Measurements from ENCODE around the gene PDGFA.

Gene PDGFA

GRCh38 chr7:492714-493065 is 27.0 kb downstream of the PDGFA start:
- H3K4me3 ChIP-seq (ENCODE audit: low read depth, low read length): no peak overlapping the region
- TF ChIP-seq, protein P1, sequence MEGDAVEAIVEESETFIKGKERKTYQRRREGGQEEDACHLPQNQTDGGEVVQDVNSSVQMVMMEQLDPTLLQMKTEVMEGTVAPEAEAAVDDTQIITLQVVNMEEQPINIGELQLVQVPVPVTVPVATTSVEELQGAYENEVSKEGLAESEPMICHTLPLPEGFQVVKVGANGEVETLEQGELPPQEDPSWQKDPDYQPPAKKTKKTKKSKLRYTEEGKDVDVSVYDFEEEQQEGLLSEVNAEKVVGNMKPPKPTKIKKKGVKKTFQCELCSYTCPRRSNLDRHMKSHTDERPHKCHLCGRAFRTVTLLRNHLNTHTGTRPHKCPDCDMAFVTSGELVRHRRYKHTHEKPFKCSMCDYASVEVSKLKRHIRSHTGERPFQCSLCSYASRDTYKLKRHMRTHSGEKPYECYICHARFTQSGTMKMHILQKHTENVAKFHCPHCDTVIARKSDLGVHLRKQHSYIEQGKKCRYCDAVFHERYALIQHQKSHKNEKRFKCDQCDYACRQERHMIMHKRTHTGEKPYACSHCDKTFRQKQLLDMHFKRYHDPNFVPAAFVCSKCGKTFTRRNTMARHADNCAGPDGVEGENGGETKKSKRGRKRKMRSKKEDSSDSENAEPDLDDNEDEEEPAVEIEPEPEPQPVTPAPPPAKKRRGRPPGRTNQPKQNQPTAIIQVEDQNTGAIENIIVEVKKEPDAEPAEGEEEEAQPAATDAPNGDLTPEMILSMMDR (conservative IDR thresholded peaks at IDR 0.05; ENCODE audit: low read depth, low read length): no peak
- no peak for DNase-seq (ENCODE audit: low read depth)

DNA sequence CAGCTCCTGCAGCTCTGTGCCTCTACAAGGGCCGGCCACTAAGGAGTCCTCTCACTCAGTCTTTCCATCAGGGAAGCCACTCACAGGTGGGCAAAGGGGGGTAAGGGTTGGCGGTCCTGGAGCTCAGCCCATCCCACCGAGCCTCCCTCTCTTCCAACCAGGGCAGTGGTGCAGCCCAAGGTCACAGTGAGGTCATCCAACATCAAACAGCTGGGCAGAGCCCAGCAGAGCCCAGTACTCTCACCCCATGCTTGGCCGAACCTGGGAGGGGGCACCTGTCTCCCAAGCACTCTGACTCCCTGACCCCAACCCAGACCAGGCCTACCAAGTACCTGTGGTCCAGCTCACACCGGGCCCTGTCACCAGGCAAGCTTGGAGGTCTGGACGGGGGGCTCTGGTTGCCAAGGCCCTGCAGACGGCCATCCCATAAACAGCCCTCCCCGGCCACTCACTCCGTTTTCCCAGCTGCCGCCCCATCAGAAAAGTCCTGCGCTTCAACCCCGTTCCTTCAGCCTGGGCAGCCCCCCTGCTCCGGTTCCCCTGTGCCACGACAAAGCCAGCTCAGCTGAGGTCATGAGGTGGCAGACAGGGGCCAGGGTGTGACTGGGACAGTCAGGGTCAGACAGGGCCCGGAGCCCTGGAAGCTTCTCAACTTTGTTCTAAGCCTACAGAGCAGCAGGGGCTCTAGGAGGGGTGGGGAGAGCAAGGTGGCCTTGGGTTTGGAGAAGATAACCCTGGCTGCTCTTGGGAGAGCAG is 27.5 kb downstream of the PDGFA start:
- no peak for DNase-seq (ENCODE audit: low read depth)
- H3K4me3 ChIP-seq (ENCODE audit: low read depth, low read length): no peak overlapping the region
- TF ChIP-seq, protein P1 (conservative IDR thresholded peaks at IDR 0.05; ENCODE audit: low read depth, low read length): no peak

GRCh38 chr7:491292-491957 is 28.2 kb downstream of the PDGFA start:
- TF ChIP-seq, protein P1 (conservative IDR thresholded peaks at IDR 0.05; ENCODE audit: low read depth, low read length): no peak
- no peak for DNase-seq (ENCODE audit: low read depth)
- no peak overlapping the region for H3K4me3 ChIP-seq (ENCODE audit: low read depth, low read length)

DNA sequence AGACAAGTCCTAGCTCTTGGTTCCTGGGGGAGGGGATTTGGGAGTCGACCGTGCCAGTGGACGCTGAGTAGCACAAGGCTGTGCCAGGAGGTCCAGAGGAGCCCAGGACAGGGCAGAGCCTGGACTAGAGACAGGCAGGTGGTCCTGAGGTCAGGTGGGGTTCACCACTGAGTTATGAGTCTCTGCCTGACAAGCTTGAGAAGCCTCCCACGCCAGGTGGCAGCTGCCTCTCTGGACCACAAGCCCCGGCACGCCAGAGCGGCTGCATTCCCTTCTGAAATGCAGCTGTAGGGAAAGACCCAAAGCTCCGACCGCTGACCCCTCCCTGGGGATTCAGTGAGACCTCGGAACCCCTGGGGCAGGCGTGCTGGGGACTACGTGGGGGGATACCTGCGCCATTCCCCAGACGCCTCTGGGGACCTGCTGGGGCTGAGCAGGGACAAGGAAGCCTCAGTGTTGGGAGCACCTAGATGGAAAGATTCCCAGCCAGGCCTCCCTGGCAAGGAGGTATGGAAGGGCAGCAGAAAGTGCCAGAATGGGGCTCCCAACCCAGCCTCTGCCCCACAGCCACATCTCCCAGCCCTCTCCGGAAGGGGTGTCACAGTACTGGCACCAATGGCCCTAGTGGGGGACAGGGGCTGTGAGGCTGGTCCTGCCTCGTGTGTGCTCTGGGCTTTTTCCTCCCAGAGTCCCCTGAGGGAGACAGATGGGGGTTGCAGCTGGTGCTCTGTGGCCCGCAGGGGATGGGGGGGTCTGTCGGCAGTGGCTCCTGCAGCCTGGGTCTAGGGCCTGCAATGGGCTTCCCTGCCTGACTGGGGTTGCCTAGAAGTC is 29.0 kb downstream of the PDGFA start:
- TF ChIP-seq, protein P1 (conservative IDR thresholded peaks at IDR 0.05; ENCODE audit: low read depth, low read length): no peak
- H3K4me3 ChIP-seq (ENCODE audit: low read depth, low read length): no peak overlapping the region
- DNase-seq (ENCODE audit: low read depth): no peak

DNA sequence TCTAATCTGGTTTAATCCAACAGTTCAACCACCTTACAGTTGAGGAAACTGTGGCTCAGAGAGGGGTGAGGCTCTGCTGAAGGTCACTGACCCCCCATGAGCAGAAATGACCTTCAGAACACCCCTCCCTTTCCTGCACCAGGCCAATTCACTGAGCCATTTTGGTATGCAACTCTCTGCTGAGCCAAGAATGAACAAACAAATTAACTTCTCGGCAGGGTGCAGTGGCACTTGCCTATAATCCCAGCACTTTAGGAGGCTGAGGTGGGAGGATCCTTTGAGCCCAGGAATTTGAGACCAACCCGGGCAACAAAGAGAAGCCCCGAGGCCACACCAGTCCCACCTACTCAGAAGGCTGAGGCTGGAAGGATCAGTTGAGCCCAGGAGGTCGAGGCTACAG is 29.8 kb downstream of the PDGFA start:
- TF ChIP-seq, protein P1 (conservative IDR thresholded peaks at IDR 0.05; ENCODE audit: low read depth, low read length): no peak
- DNase-seq (ENCODE audit: low read depth): no peak
- no peak overlapping the region for H3K4me3 ChIP-seq (ENCODE audit: low read depth, low read length)

DNA sequence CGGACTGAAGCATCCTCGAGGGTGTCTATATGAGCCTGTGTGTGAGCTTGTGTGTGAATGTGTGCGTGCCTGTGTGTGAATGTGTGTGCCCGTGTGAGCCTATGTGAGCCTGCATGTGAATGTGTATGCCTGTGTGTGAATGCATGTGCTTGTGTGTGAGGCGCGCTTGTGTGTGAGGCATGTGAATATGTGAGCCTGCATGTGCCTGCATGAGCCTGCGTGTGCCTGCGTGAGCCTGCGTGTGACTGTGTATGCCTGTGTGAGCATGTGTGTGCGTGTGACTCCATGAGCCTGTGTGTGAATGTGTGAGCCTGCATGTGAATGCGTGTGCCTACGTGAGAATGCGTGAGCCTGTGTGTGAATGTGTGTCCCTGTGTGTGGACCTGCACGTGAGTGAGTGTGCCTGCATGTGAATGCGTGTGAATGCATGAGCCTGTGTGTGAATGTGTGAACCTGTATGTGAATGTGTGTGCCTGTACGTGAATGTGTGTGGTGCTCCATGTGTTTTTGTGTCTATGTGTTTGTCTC is 33.4 kb downstream of the PDGFA start:
- TF ChIP-seq, protein P1 (conservative IDR thresholded peaks at IDR 0.05; ENCODE audit: low read depth, low read length): no peak
- H3K4me3 ChIP-seq (ENCODE audit: low read depth, low read length): no peak overlapping the region
- no peak for DNase-seq (ENCODE audit: low read depth)
